Panc1 (cell line): ENCODE measurements around the gene MAPK6.

ENCODE experiments used
- SIN3A ChIP-seq: IDR thresholded peaks from 2 replicates; pipeline ENCODE4 v1.6.1; 2012; ENCODE audit warnings: low read depth, mild to moderate bottlenecking, low read length, moderate library complexity, borderline replicate concordance; ENCODE audit not compliant: insufficient read depth
- TCF7L2 ChIP-seq: IDR thresholded peaks from 2 replicates; pipeline ENCODE4 v1.6.1; 2011; ENCODE audit warnings: mild to moderate bottlenecking, low read depth, low read length, inconsistent platforms
- TF ChIP-seq, protein P1 (sequence below): fragments of 450-650 bp; IDR thresholded peaks from 2 replicates; pipeline ENCODE4 v1.5.1; 2017; ENCODE audit warnings: mild to moderate bottlenecking

- TF ChIP-seq, protein P1, sequence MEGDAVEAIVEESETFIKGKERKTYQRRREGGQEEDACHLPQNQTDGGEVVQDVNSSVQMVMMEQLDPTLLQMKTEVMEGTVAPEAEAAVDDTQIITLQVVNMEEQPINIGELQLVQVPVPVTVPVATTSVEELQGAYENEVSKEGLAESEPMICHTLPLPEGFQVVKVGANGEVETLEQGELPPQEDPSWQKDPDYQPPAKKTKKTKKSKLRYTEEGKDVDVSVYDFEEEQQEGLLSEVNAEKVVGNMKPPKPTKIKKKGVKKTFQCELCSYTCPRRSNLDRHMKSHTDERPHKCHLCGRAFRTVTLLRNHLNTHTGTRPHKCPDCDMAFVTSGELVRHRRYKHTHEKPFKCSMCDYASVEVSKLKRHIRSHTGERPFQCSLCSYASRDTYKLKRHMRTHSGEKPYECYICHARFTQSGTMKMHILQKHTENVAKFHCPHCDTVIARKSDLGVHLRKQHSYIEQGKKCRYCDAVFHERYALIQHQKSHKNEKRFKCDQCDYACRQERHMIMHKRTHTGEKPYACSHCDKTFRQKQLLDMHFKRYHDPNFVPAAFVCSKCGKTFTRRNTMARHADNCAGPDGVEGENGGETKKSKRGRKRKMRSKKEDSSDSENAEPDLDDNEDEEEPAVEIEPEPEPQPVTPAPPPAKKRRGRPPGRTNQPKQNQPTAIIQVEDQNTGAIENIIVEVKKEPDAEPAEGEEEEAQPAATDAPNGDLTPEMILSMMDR, result no peak
- no peak for TF ChIP-seq SIN3A
- no peak for TF ChIP-seq TCF7L2
Observed at GRCh38 chr15:52099651-52100272, 80.7 kb downstream of the MAPK6 start.
